ENCODE results near the gene RHBDL1. TPM values are rescaled to one million over a fixed set of nuclear protein-coding genes. Genes with fewer than 3 reads are reported as not detected.
A peak's percentile ranks its signal among the peaks of the same experiment; 100 is the strongest.

RHBDL1 gene
- total RNA-seq, 1 experiment from 2014 or later: 1.5 TPM

DNA sequence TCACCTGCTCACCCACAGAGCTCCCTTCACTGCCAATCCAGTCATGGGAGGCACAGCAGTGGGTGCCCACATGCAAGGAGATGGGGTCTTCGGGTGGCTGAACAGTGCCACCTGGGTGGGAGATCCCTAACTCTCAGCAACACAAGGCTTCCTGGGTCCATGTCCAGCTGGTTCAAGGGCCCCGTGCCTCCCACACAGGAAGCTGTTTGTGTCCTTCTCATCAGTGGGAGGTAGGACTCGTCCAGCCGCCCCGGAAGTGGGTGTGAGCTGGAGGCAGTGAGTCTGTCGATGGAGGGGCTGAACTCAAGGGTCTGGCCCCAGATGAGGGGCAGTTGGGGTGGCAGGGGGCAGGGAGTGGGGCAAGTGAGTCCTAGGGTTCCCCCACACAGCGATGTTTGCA lies 28.6 kb downstream of the RHBDL1 start:
- H3K9me3 ChIP-seq (ENCODE audit: low read depth, low read length, poor library complexity, severe bottlenecking): no peaks in the 10 kb centered on the region
- ChIA-PET POLR2A (ENCODE audit: low non-redundant PET) (no interaction called here), CTCF (no interaction called here)
- no peaks in the 10 kb centered on the region for H3K4me1 ChIP-seq (ENCODE audit: insufficient read depth, low read length, poor library complexity, severe bottlenecking)
- DNase-seq (ENCODE audit: low spot score): no peak
- intact Hi-C loops (cut with micrococcal nuclease; ENCODE audit: unreplicated experiment): no loop called here
- peaks cover 77% of the 10 kb centered on the region for H3K27me3 ChIP-seq (replicated peaks; ENCODE audit: insufficient read depth, low read depth, low read length, poor library complexity)
- H3K27ac ChIP-seq (ENCODE audit: low read depth, low read length, poor library complexity, severe bottlenecking): no peak overlapping the region
- BruUV-seq (replicated peaks): no TSS peak
- no peak overlapping the region for H3K4me3 ChIP-seq (ENCODE audit: low read depth, low read length, poor library complexity, severe bottlenecking)
- TF ChIP-seq EZH2 (IDR thresholded peaks at IDR 0.05; ENCODE audit: borderline replicate concordance, low read depth, low read length, poor library complexity, severe bottlenecking): no peak
- TF ChIP-seq, protein P1, sequence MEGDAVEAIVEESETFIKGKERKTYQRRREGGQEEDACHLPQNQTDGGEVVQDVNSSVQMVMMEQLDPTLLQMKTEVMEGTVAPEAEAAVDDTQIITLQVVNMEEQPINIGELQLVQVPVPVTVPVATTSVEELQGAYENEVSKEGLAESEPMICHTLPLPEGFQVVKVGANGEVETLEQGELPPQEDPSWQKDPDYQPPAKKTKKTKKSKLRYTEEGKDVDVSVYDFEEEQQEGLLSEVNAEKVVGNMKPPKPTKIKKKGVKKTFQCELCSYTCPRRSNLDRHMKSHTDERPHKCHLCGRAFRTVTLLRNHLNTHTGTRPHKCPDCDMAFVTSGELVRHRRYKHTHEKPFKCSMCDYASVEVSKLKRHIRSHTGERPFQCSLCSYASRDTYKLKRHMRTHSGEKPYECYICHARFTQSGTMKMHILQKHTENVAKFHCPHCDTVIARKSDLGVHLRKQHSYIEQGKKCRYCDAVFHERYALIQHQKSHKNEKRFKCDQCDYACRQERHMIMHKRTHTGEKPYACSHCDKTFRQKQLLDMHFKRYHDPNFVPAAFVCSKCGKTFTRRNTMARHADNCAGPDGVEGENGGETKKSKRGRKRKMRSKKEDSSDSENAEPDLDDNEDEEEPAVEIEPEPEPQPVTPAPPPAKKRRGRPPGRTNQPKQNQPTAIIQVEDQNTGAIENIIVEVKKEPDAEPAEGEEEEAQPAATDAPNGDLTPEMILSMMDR (conservative IDR thresholded peaks at IDR 0.05; ENCODE audit: low read depth, low read length): no peak
- no peaks in the 10 kb centered on the region for H3K36me3 ChIP-seq (ENCODE audit: insufficient read depth, low read length, poor library complexity, severe bottlenecking)

DNA sequence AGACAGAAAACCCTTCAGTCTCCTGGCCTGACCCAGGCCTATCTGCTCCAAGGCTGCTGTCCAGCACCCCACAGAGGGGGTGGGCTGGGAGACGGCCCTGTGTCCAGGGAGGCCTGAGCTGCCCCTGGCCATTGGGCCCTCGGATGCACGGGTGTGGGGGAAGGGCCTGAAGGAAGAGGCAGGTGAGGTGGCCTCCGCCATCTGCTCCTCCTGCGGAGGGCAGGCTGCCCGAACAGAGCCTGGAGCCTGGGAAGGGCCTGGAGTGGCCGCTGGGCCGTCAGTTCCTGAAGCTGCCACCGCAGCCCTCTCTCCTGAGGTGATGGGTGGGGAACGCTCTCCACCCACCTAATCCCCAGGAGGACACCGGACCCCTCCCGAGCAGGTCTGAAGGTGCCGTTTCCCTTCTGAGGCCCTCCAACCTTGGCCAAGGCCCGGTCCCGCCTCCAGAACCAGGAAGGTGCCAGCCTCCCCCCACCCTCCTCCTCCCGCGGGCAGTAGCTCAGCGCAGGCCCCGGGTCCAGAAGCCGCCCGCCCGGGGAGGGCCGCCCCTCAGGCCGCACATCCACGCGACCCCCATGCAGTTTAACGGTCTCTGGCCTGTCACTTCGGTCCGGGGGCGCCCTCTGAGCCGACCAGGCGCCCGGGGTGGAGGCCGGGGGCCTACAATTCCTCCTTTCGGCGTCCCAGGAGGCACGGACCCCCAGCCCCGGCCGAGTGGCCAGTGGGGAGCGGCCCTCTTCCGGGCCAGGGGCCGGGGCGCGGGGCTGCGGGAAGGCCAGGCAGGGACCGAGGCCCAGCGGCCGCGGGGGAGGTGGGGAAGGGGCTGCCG lies 29.3 kb downstream of the RHBDL1 start:
- peaks cover 73% of the 10 kb centered on the region for H3K27me3 ChIP-seq (replicated peaks; ENCODE audit: insufficient read depth, low read depth, low read length, poor library complexity)
- peak overlapping the region; percentile 36 for H3K4me3 ChIP-seq (ENCODE audit: low read depth, low read length, poor library complexity, severe bottlenecking)
- BruUV-seq (replicated peaks): no TSS peak
- no peak for DNase-seq (ENCODE audit: low spot score)
- TF ChIP-seq EZH2 (IDR thresholded peaks at IDR 0.05; ENCODE audit: borderline replicate concordance, low read depth, low read length, poor library complexity, severe bottlenecking): peak; percentile 33
- TF ChIP-seq, protein P1 (conservative IDR thresholded peaks at IDR 0.05; ENCODE audit: low read depth, low read length): no peak
- no peaks in the 10 kb centered on the region for H3K4me1 ChIP-seq (ENCODE audit: insufficient read depth, low read length, poor library complexity, severe bottlenecking)
- H3K36me3 ChIP-seq (ENCODE audit: insufficient read depth, low read length, poor library complexity, severe bottlenecking): no peaks in the 10 kb centered on the region
- no peaks in the 10 kb centered on the region for H3K9me3 ChIP-seq (ENCODE audit: low read depth, low read length, poor library complexity, severe bottlenecking)
- no peak overlapping the region for H3K27ac ChIP-seq (ENCODE audit: low read depth, low read length, poor library complexity, severe bottlenecking)
- intact Hi-C loops (cut with micrococcal nuclease; ENCODE audit: unreplicated experiment): no loop called here
- ChIA-PET CTCF (no interaction called here), POLR2A (ENCODE audit: low non-redundant PET) (no interaction called here)

DNA sequence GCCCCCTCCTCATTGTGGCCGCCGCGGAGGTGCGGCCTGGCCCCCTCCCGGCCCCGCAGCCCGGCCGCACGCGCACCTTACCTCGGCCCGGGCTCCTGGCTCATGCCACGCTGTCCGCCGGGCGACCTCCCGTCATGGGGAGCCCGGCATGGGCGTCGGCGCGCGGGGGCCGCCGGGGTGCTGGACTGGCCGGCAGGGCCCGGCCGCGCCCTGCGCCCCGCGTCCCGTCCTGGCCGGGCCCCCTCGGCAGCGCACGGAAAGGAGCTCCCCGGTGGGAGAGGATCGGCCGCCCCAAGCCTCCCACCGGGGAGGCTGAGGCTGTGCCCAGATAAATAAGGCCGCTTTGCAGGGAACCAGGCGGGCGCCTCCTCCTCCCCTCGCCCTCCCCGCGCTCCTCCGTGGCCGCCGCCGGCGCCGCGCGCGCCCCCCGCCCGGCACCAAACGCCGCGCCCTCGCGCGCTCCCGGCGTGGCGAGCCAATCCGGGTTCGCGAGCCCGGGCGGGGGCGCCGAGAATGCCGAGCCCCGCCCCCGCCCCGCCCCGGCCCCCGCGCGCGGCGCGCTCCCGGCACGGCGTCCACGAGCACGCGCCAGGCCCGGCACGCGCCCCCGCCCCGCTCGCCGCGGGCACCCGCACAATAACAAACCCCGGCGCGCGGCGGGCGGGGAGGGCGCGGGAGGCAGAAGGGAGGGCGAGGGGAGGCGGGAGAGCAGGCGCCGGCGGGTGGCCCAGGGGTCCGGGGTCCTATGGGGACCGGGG lies 30.1 kb downstream of the RHBDL1 start, which contains the start of gene FBXL16:
FBXL16 (minus strand) TSS at position 371 of the 758 bp plus-strand sequence. CDS start 8,396 bp downstream, outside the sequence.
- no TSS peak for BruUV-seq (replicated peaks)
- Histone ChIP-seq H3K27ac (ENCODE audit: low read depth, low read length, poor library complexity, severe bottlenecking) (no peak within 1 kb of the TSS), H3K9me3 (ENCODE audit: low read depth, low read length, poor library complexity, severe bottlenecking) (no peaks in the 10 kb centered on the region), H3K27me3 (replicated peaks; ENCODE audit: insufficient read depth, low read depth, low read length, poor library complexity) (peaks cover 66% of the 10 kb centered on the region), H3K4me1 (ENCODE audit: insufficient read depth, low read length, poor library complexity, severe bottlenecking) (no peaks in the 10 kb centered on the region), H3K36me3 (ENCODE audit: insufficient read depth, low read length, poor library complexity, severe bottlenecking) (no peaks in the 10 kb centered on the region), H3K4me3 (ENCODE audit: low read depth, low read length, poor library complexity, severe bottlenecking) (peak within 1 kb of the TSS; percentile 36)
- intact Hi-C loops (cut with micrococcal nuclease; ENCODE audit: unreplicated experiment): no loop called here
- ChIA-PET CTCF (no interaction called here), POLR2A (ENCODE audit: low non-redundant PET) (no interaction called here)
- TF ChIP-seq, protein P1 (conservative IDR thresholded peaks at IDR 0.05; ENCODE audit: low read depth, low read length): no peak
- TF ChIP-seq EZH2 (IDR thresholded peaks at IDR 0.05; ENCODE audit: borderline replicate concordance, low read depth, low read length, poor library complexity, severe bottlenecking): no peak
- DNase-seq (ENCODE audit: low spot score): peak; percentile 73
